A549 treated with AZD9567 at 1 μM for 4 hours (cell line): ENCODE results near the gene PNPO. TPM values are rescaled to one million over a fixed set of nuclear protein-coding genes. Genes with fewer than 3 reads are reported as not detected.

Experiments
- total RNA-seq: library from RNA; stranded (reverse); fragments of 200-300 nt; extraction: Qiagen RNA extraction; gene quantifications from 5 replicates; pipeline ENCODE4 v1.2.3, GENCODE V29; 2022; ENCODE audit not compliant: insufficient read depth

Gene PNPO
- 19.8 to 23.6 TPM (median 21.4 TPM) in 5 replicates for total RNA-seq

DNA sequence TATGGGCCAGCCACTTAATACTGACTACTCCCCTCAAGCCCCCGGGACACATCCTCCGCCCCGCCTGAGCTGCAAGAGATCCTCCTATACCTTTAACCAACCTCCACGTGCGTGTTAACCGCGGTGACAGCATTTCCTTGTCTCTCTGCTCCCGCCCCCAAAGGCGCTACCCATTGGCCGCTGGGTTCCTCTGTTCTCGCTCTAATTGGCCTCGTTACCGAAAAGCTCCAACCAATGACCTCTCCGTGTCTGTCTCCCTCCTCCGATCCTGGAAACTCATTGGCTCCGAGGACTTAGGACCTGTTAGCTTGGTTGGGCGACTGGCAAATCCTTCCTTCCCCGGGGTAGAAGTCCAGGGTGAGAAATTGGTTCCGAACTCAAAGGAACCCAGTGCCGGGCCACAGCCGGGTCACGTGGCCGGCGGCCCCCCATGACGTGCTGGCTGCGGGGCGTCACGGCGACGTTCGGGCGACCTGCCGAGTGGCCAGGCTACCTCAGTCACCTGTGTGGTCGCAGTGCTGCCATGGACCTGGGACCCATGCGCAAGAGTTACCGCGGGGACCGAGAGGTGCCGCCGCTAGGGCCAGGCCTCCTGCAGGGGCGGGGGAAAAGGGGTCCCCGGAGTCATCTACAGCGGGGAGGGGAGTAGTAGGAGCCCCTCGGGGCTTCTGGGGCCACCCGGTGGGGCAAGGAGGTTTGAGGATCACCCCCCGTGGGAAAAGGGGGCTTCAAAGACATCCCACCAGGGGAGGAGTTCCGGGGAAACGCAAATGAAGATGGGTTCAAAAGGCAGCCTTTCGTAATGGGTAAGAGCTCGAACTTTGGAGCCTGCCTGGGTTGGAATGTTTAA is at the start of gene PNPO:
Gene PNPO (plus strand): TSS at position 326 of the 850 bp plus-strand sequence. CDS start 105 bp downstream, at position 431.

DNA sequence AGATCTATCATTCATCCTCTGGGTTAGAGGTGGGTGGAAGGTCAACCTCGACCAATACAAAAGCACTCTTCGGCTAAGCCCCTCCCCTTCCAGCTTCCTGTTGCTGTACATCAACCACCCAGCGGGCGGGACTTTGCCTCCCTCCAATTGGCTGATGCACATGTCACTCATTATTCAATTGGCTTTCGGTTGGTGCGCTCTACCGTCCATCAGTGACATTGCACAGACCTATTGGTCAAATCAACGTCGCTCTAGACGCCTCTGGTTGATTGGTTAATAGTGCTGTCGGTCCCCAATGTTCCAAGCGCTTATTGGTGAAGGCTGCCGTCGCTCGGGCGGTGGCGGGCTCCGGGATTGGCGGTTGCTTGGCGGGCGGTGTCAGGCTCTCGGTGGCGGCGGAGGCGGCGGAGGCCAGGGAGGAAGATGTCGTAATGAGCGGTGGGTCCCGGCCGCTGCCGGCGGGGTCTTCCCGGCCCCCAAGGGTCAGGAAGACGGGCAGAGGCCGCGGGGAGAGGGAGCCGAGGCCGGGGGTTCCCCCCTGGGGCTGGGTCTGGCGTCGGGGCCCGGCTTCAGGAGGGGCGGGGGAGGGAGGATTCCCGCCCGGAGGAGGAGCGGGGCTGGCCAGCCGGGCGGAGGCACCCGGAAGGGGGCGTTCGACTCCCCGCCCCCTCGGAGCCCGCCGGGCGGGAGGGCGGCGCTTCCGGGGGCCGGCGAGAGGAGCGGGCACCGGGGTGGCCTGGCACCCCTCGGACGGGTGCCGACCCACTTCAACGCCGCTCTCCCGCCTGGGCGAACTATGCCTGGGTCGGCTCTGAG is 45.3 kb upstream of the PNPO start, which contains the start of gene SP2:
Gene SP2 (plus strand): TSS at position 381 of the 816 bp plus-strand sequence. CDS start 51 bp downstream, at position 432.

DNA sequence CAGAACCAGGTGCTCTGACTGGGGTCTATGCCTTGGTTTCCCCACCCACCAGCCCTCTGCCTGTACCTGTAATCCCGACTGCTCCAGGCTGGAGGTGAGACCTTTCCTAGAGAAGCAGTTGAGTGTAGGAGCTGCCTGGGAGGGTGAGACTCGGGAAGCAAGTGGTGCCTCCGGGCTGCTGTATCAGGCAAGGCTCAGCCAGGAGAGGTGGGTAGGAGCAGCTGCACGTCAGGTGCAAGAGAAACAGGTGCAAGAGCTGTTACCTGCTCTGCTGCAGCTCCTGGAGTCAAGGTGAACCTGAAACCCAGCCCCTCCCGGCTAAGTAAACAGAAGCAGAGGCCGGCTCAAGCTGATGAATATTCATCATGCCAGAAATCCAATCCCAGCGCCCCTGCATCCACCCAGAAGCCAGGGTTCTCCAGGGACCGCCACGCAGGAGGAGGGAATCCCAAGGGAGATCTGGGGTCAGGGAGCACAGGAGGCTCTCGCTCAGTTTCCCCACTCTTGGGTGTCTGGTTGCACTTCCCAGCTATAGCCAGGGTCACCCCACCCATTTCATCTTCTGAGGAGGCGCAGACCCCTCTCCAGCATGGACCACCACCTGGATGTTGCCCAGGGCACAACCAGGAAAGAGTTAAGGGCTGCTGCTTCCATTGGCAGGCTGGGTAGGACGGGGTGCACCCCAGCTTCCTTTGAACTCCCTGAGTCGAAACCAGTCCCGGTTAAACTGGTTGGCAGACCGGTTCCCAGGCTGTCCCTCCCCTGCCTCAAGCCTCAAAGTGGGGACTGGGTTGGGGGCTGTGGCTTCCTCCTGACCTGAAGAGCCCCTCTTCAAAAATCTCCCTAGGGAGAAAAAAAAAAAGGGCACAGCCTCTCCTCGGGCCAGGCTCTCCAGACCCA is 16.5 kb downstream of the PNPO start, which contains the start of gene PRR15L:
Gene PRR15L (minus strand): TSS at position 293 of the 900 bp plus-strand sequence. CDS start 4,649 bp downstream, outside the sequence.

DNA sequence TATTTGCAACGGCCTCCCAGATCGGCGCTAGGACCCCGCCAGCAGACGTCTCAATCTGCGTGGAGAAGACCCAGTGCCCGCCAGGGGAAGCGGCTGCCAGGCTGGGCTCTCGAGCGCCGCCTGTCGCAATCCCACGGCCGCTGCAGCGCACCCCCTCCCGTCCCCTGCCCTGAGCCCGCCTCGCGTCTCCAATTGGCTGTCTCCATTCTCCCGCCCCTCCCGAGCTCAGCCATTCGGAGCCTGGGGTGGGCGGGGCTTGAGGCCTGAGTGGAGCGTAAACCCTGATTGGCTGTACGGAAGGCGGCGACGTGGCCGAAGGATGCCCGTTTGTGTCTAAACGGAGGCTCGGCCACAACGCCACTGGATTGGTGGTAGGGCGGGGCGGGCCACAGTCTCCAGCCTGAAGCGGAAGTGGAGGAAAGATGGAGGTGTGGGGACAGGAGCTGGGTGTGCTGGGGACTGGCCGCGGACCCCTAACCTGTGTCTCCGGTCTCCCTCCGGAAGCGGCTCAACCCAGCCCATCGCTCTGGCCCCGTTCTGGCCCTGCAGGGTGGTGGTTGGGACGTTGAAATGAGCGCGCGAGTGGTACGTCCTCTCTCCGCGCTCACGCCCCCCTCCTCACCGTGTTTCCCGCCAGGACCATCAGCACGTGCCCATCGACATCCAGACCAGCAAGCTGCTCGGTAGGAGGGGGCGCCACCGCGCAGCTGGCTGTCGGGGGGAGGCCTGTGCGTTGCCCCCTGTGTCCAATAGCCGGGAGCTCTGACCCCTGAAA is 29.5 kb downstream of the PNPO start, which contains the start of gene CDK5RAP3:
Gene CDK5RAP3 (plus strand): TSS at position 389 of the 775 bp plus-strand sequence. CDS start 34 bp downstream, at position 423.

Other genes starting within 250 kb of the PNPO start
- 0.93 to 4.6 TPM (median 4.0 TPM) in 5 replicates for gene TBKBP1, start 247.4 kb upstream of the PNPO start, total RNA-seq
- 0.14 to 0.35 TPM (median 0.19 TPM) in 4 of 5 replicates, not detected in the other for gene TBX21, start 208.3 kb upstream of the PNPO start, total RNA-seq
- 9.7 to 18.4 TPM (median 15.1 TPM) in 5 replicates for gene OSBPL7, start 119.8 kb upstream of the PNPO start, total RNA-seq
- gene MRPL10, start 110.0 kb upstream of the PNPO start, total RNA-seq = 94.1 to 145 TPM (median 94.9 TPM) in 5 replicates
- 2.3 to 6.0 TPM (median 3.0 TPM) in 5 replicates for gene LRRC46, start 109.9 kb upstream of the PNPO start, total RNA-seq
- 25.5 to 38.9 TPM (median 36.9 TPM) in 5 replicates for gene SCRN2, start 100.3 kb upstream of the PNPO start, total RNA-seq
- gene SP6, start 90.4 kb upstream of the PNPO start, total RNA-seq = 1.2 to 4.1 TPM (median 3.7 TPM) in 5 replicates
- 14.3 to 18.4 TPM (median 16.3 TPM) in 5 replicates for gene SP2, start 45.3 kb upstream of the PNPO start, total RNA-seq
- gene PRR15L, start 16.3 kb downstream of the PNPO start, total RNA-seq = 1.00 to 1.3 TPM (median 1.2 TPM) in 4 of 5 replicates, not detected in the other
- gene CDK5RAP3, start 29.5 kb downstream of the PNPO start, total RNA-seq = 82.0 to 121 TPM (median 111 TPM) in 5 replicates
- 14.1 to 24.4 TPM (median 16.2 TPM) in 5 replicates for gene COPZ2, start 96.2 kb downstream of the PNPO start, total RNA-seq
- gene NFE2L1, start 106.8 kb downstream of the PNPO start, total RNA-seq = 105 to 127 TPM (median 123 TPM) in 5 replicates
- gene CBX1, start 159.9 kb downstream of the PNPO start, total RNA-seq = 75.2 to 112 TPM (median 82.7 TPM) in 5 replicates
- 27.5 to 36.7 TPM (median 28.6 TPM) in 5 replicates for gene SNX11, start 166.2 kb downstream of the PNPO start, total RNA-seq